OCI-LY3 (cell line): Measurements from ENCODE around the gene CPED1.
"Not testable (repeated sequence)": the region's sequence is repeated elsewhere in the genome, so short reads cannot be mapped to it uniquely, and the experiment has no call there.

Experiments
- EZH2phosphoT487 ChIP-seq: fragments of 200-600 bp; shearing (Covaris generic); IDR thresholded peaks from 2 replicates; pipeline ENCODE4 v1.6.1; 2018; ENCODE audit warnings: antibody characterized with exemption, mixed run types, low read depth
- TF ChIP-seq, protein P1 (sequence below): fragments of 200-600, 300-600 bp; sonication (generic); IDR thresholded peaks from 2 replicates; pipeline ENCODE4 v1.5.1; 2014; ENCODE audit warnings: antibody characterized with exemption, low read length, low read depth

DNA sequence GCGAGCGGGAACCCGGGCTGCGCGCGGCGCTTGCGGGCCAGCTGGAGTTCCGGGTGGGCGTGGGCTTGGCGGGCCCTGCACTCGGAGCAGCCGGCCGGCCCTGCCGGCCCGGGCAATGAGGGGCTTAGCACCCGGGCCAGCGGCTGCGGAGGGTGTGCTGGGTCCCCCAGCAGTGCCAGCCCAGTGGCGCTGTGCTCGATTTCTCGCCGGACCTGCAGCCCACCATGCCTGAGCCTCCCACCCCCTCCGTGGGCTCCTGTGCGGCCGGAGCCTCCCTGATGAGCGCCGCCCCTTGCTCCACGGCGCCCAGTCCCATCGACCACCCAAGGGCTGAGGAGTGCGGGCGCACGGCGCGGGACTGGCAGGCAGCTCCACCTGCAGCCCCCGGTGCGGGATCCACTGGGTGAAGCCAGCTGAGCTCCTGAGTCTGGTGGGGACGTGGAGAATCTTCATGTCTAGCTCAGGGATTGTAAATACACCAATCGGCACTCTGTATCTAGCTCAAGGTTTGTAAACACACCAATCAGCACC lies 71.5 kb downstream of the CPED1 start:
- TF ChIP-seq, protein P1, sequence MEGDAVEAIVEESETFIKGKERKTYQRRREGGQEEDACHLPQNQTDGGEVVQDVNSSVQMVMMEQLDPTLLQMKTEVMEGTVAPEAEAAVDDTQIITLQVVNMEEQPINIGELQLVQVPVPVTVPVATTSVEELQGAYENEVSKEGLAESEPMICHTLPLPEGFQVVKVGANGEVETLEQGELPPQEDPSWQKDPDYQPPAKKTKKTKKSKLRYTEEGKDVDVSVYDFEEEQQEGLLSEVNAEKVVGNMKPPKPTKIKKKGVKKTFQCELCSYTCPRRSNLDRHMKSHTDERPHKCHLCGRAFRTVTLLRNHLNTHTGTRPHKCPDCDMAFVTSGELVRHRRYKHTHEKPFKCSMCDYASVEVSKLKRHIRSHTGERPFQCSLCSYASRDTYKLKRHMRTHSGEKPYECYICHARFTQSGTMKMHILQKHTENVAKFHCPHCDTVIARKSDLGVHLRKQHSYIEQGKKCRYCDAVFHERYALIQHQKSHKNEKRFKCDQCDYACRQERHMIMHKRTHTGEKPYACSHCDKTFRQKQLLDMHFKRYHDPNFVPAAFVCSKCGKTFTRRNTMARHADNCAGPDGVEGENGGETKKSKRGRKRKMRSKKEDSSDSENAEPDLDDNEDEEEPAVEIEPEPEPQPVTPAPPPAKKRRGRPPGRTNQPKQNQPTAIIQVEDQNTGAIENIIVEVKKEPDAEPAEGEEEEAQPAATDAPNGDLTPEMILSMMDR, result not testable (repeated sequence)
- TF ChIP-seq EZH2phosphoT487, result not testable (repeated sequence)
